Measurements from ENCODE around the gene HLCS. TPM values are rescaled to one million over a fixed set of nuclear protein-coding genes. Genes with fewer than 3 reads are reported as not detected.

Gene HLCS
- polyA plus RNA-seq, 1 of the 3 experiments (the other 2 are of a cell fraction), result 13.0 TPM

DNA sequence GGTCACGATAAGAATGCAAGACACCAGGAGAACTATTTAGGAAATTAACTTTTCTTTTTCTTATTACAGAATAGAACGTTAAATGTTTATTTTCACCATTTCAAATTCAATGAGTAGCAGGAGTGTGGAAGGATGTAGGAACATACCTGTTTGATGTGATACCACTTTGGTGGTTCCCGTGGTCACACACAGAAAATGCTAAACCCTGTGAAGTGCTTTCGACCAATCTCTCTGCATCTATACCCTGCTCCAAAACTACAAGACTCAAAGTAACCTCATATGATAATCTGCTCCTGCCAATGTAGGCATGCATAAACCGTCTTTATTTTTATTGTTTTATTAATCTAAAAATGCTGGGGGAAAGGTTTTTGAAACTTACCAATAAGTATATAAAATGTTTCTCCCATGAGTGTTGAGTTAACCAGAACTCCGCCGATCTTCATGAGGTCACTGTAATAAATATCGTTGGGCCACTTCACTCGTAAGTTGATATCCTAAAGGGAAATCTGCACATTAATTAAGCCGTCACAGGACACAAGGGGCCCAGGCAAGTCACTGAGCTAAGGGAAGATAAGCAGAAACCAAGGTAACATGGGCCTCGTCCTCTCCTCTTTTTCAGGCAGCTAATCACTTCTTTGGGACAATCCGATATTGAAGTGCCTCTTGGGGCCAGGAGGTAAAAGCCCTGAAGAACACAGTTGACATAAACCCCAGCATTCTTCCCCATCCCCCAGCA, 207.0 kb downstream of the HLCS start:
- Histone ChIP-seq H3K79me2 (ENCODE audit: insufficient read depth) (no peaks in the 10 kb centered on the region), H4K20me1 (ENCODE audit: insufficient read depth) (no peaks in the 10 kb centered on the region), H3F3A (replicated peaks; ENCODE audit: insufficient read depth) (no peaks in the 10 kb centered on the region), H3K9me2 (no peaks in the 10 kb centered on the region), H2AFZ (ENCODE audit: low read depth) (no peak overlapping the region), H3K36me3 (replicated peaks in 1 of 2; ENCODE audit: control insufficient read depth in 1 of 2, insufficient read depth in 2 of 2, low read length in 1 of 2) (peaks cover 0 to 7% of the 10 kb centered on the region in 2 experiments), H3K9ac (no peak overlapping the region), H3K4me2 (no peak overlapping the region), H3K27me3 (ENCODE audit: insufficient read depth) (no peaks in the 10 kb centered on the region), H3K9me3 (no peaks in the 10 kb centered on the region), H3K27ac (ENCODE audit: low read depth in 2 of 2, low read length in 1 of 2) (no peak overlapping the region), H3K4me3 (ENCODE audit: low read depth in 2 of 2, low read length in 1 of 2) (no peak overlapping the region), H3K4me1 (ENCODE audit: control insufficient read depth in 1 of 2, insufficient read depth in 2 of 2, low read depth in 1 of 2, low read length in 1 of 2) (no peaks in the 10 kb centered on the region)
- TF ChIP-seq EP300 (IDR thresholded peaks at IDR 0.05; ENCODE audit: borderline replicate concordance in 1 of 2, low read depth in 1 of 2, low read length in 1 of 2), result no peak
- no peak for TF ChIP-seq NFIC (IDR thresholded peaks at IDR 0.05; ENCODE audit: borderline replicate concordance)
- TF ChIP-seq, protein P1, sequence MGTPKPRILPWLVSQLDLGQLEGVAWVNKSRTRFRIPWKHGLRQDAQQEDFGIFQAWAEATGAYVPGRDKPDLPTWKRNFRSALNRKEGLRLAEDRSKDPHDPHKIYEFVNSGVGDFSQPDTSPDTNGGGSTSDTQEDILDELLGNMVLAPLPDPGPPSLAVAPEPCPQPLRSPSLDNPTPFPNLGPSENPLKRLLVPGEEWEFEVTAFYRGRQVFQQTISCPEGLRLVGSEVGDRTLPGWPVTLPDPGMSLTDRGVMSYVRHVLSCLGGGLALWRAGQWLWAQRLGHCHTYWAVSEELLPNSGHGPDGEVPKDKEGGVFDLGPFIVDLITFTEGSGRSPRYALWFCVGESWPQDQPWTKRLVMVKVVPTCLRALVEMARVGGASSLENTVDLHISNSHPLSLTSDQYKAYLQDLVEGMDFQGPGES (IDR thresholded peaks at IDR 0.05; ENCODE audit: low read depth, low read length), result no peak
- no peak for DNase-seq
- WGBS (ENCODE audit: low lambda C conversion rate), result 89% methylated on average over 12 of the region's 12 CpGs
- POLR2A ChIA-PET, result no interaction called here
- CTCF ChIA-PET, result interaction anchor here (3.3 kb wide), 1 partner anchor 12 kb away, joined by 9 read pairs; no protein-coding TSS in a partner anchor

DNA sequence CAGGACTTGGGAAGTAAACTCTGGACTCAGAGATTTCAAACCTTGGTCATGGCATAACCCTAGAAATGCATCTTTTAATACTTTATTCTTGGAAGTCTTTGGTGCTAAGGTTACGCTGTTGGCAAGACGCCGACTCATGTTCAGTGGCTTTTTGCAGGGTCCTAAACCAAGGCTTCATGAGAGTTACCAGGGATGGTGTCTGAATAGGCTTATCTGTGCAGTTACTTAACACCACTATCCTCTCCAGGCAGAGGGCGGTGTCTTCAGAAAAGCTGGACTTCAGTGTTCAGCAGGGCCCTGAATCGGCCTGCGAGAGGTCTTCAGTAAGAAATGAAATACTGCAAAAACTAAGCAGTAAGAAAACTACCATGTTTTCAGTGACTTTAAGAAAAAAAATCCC, 209.3 kb downstream of the HLCS start:
- H3K9me2 ChIP-seq, result no peaks in the 10 kb centered on the region
- no peak overlapping the region for H3K27ac ChIP-seq (ENCODE audit: low read depth in 2 of 2, low read length in 1 of 2)
- H3K4me1 ChIP-seq (ENCODE audit: control insufficient read depth in 1 of 2, insufficient read depth in 2 of 2, low read depth in 1 of 2, low read length in 1 of 2), result no peaks in the 10 kb centered on the region; a peak in 1 of 4 replicates
- peaks cover 0 to 13% of the 10 kb centered on the region in 2 experiments for H3K36me3 ChIP-seq (replicated peaks in 1 of 2; ENCODE audit: control insufficient read depth in 1 of 2, insufficient read depth in 2 of 2, low read length in 1 of 2)
- H3F3A ChIP-seq (replicated peaks; ENCODE audit: insufficient read depth), result no peaks in the 10 kb centered on the region
- no peak overlapping the region for H3K4me2 ChIP-seq
- no peaks in the 10 kb centered on the region for H3K9me3 ChIP-seq
- H4K20me1 ChIP-seq (ENCODE audit: insufficient read depth), result no peaks in the 10 kb centered on the region
- no peak overlapping the region for H3K4me3 ChIP-seq (ENCODE audit: low read depth in 2 of 2, low read length in 1 of 2)
- H3K9ac ChIP-seq, result no peak overlapping the region
- ChIA-PET CTCF (interaction anchor here (1.2 to 3.3 kb wide), 3 partner anchors 8 to 168 kb away, joined by 3 to 9 read pairs (median 6); no protein-coding TSS in a partner anchor), POLR2A (no interaction called here)
- H3K79me2 ChIP-seq (ENCODE audit: insufficient read depth), result no peaks in the 10 kb centered on the region
- DNase-seq, result no peak
- no peak overlapping the region for H2AFZ ChIP-seq (ENCODE audit: low read depth)
- WGBS (ENCODE audit: low lambda C conversion rate), result 92% methylated on average over 6 of the region's 6 CpGs
- H3K27me3 ChIP-seq (ENCODE audit: insufficient read depth), result no peaks in the 10 kb centered on the region
- TF ChIP-seq, protein P2, sequence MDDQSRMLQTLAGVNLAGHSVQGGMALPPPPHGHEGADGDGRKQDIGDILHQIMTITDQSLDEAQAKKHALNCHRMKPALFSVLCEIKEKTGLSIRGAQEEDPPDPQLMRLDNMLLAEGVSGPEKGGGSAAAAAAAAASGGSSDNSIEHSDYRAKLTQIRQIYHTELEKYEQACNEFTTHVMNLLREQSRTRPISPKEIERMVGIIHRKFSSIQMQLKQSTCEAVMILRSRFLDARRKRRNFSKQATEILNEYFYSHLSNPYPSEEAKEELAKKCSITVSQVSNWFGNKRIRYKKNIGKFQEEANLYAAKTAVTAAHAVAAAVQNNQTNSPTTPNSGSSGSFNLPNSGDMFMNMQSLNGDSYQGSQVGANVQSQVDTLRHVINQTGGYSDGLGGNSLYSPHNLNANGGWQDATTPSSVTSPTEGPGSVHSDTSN (IDR thresholded peaks at IDR 0.05), result no peak
- no peak for TF ChIP-seq RCOR1 (IDR thresholded peaks at IDR 0.05; ENCODE audit: low read length)
- TF ChIP-seq, protein P3, sequence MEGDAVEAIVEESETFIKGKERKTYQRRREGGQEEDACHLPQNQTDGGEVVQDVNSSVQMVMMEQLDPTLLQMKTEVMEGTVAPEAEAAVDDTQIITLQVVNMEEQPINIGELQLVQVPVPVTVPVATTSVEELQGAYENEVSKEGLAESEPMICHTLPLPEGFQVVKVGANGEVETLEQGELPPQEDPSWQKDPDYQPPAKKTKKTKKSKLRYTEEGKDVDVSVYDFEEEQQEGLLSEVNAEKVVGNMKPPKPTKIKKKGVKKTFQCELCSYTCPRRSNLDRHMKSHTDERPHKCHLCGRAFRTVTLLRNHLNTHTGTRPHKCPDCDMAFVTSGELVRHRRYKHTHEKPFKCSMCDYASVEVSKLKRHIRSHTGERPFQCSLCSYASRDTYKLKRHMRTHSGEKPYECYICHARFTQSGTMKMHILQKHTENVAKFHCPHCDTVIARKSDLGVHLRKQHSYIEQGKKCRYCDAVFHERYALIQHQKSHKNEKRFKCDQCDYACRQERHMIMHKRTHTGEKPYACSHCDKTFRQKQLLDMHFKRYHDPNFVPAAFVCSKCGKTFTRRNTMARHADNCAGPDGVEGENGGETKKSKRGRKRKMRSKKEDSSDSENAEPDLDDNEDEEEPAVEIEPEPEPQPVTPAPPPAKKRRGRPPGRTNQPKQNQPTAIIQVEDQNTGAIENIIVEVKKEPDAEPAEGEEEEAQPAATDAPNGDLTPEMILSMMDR (IDR thresholded peaks at IDR 0.05), result no peak
- no peak for TF ChIP-seq JUND (IDR thresholded peaks at IDR 0.05)
- TF ChIP-seq EZH2phosphoT487 (IDR thresholded peaks at IDR 0.05; ENCODE audit: borderline replicate concordance, low read depth), result no peak
- TF ChIP-seq NRF1 (IDR thresholded peaks at IDR 0.05; ENCODE audit: low read depth, low read length), result no peak
- no peak for TF ChIP-seq TEAD4 (IDR thresholded peaks at IDR 0.05; ENCODE audit: borderline replicate concordance, insufficient read depth)
- TF ChIP-seq, protein P4, sequence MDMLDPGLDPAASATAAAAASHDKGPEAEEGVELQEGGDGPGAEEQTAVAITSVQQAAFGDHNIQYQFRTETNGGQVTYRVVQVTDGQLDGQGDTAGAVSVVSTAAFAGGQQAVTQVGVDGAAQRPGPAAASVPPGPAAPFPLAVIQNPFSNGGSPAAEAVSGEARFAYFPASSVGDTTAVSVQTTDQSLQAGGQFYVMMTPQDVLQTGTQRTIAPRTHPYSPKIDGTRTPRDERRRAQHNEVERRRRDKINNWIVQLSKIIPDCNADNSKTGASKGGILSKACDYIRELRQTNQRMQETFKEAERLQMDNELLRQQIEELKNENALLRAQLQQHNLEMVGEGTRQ (IDR thresholded peaks at IDR 0.05; ENCODE audit: borderline replicate concordance, low read depth, low read length), result no peak
- no peak for TF ChIP-seq TCF12 (IDR thresholded peaks at IDR 0.05)
- TF ChIP-seq, protein P1 (IDR thresholded peaks at IDR 0.05; ENCODE audit: low read depth, low read length), result no peak
- no peak for TF ChIP-seq MXI1 (IDR thresholded peaks at IDR 0.05; ENCODE audit: low read depth, low read length)
- TF ChIP-seq FOXM1 (IDR thresholded peaks at IDR 0.05; ENCODE audit: low read depth), result no peak
- TF ChIP-seq, protein P5, sequence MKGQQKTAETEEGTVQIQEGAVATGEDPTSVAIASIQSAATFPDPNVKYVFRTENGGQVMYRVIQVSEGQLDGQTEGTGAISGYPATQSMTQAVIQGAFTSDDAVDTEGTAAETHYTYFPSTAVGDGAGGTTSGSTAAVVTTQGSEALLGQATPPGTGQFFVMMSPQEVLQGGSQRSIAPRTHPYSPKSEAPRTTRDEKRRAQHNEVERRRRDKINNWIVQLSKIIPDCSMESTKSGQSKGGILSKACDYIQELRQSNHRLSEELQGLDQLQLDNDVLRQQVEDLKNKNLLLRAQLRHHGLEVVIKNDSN (IDR thresholded peaks at IDR 0.05; ENCODE audit: borderline replicate concordance, low read depth), result no peak
- no peak for TF ChIP-seq RXRA (IDR thresholded peaks at IDR 0.05; ENCODE audit: borderline replicate concordance, low read depth)
- no peak for TF ChIP-seq SIN3A (IDR thresholded peaks at IDR 0.05; ENCODE audit: borderline replicate concordance, low read depth, low read length)
- no peak for TF ChIP-seq EP300 (IDR thresholded peaks at IDR 0.05; ENCODE audit: borderline replicate concordance in 1 of 2, low read depth in 1 of 2, low read length in 1 of 2)
- no peak for TF ChIP-seq GABPA (IDR thresholded peaks at IDR 0.05; ENCODE audit: low read depth)
